ENCODE measurements around the gene COPG2. TPM values are rescaled to one million over a fixed set of nuclear protein-coding genes. Genes with fewer than 3 reads are reported as not detected.

COPG2 gene
- 42.9 and 64.6 TPM in 2 replicates for total RNA-seq

GRCh38 chr7:130668258-130669084 is at the start of gene COPG2:
Gene COPG2 (minus strand): TSS chr7:130668748. CDS start chr7:130668668, 80 bp downstream.

GRCh38 chr7:130491841-130492522 is 176.6 kb downstream of the COPG2 start, which contains the start of gene MEST:
Gene MEST (plus strand): TSS chr7:130492085. CDS start chr7:130492314, 229 bp downstream.

Small RNAs within 50 kb of the gene (small RNA-seq; reads per million reads assigned to genes)
- gene MIR335 (not detected), gene RF02148 (not detected), gene RF02149 (not detected), gene RF02150 (not detected), gene RNA5SP246 (4.1 reads per million, percentile 72 among the genes with 10 or more reads in this experiment)

Other genes starting within 250 kb of the COPG2 start
- gene CEP41, start 227.7 kb downstream of the COPG2 start, total RNA-seq, result 15.9 and 16.3 TPM in 2 replicates
- 24.3 and 29.2 TPM in 2 replicates for gene MEST, start 176.7 kb downstream of the COPG2 start, total RNA-seq
- not detected in 2 replicates for gene TSGA13, start 17.8 kb upstream of the COPG2 start, total RNA-seq
- gene KLF14, start 65.5 kb upstream of the COPG2 start, total RNA-seq, result 0.12 TPM in 1 of 2 replicates, not detected in the other

Data from hair follicle dermal papilla cell (primary cell).